ENCODE measurements around the gene ARHGEF38. TPM values are rescaled to one million over a fixed set of nuclear protein-coding genes. Genes with fewer than 3 reads are reported as not detected.

The ARHGEF38 gene
- total RNA-seq, 2 experiments from 2014 or later = not detected

GRCh38 chr4:105544520-105545286 lies 7.7 kb upstream of the ARHGEF38 start:
- TF ChIP-seq CTCF (IDR thresholded peaks at IDR 0.05) = no peak
- Mint-ChIP-seq H3K4me1 (ENCODE audit: low read depth) (no peaks in the 10 kb centered on the region), H3K36me3 (ENCODE audit: low read depth) (no peaks in the 10 kb centered on the region), H3K27ac (no peak overlapping the region), H3K27me3 (peaks cover 3% of the 10 kb centered on the region), H3K9me3 (no peaks in the 10 kb centered on the region), H3K4me3 (no peak overlapping the region)
- CTCF ChIA-PET = no interaction called here
- intact Hi-C loops (cut with micrococcal nuclease) = no loop called here
- no peak for DNase-seq
- POLR2A ChIA-PET = no interaction called here
- ATAC-seq = no peak

- Mint-ChIP-seq H3K27me3 (peaks cover 3% of the 10 kb centered on the region), H3K4me1 (ENCODE audit: low read depth) (no peaks in the 10 kb centered on the region), H3K9me3 (no peaks in the 10 kb centered on the region), H3K27ac (no peak overlapping the region), H3K36me3 (ENCODE audit: low read depth) (no peaks in the 10 kb centered on the region), H3K4me3 (no peak overlapping the region)
- intact Hi-C loops (cut with micrococcal nuclease) = no loop called here
- no peak for ATAC-seq
- TF ChIP-seq CTCF (IDR thresholded peaks at IDR 0.05) = no peak
- DNase-seq = no peak
- ChIA-PET POLR2A (no interaction called here), CTCF (interaction anchor here (1.4 kb wide), 1 partner anchor 23 kb away, joined by 3 read pairs; no protein-coding TSS in a partner anchor)
Observed at GRCh38 chr4:105546086-105546485, 6.3 kb upstream of the ARHGEF38 start.

- no peak overlapping the region for H3K4me3 Mint-ChIP-seq
- intact Hi-C loops (cut with micrococcal nuclease) = no loop called here
- no peaks in the 10 kb centered on the region for H3K27me3 Mint-ChIP-seq
- ChIA-PET POLR2A (no interaction called here), CTCF (no interaction called here)
- H3K4me1 Mint-ChIP-seq (ENCODE audit: low read depth) = no peaks in the 10 kb centered on the region
- no peak overlapping the region for H3K27ac Mint-ChIP-seq
- no peak for ATAC-seq
- DNase-seq = no peak
- no peaks in the 10 kb centered on the region for H3K36me3 Mint-ChIP-seq (ENCODE audit: low read depth)
- no peaks in the 10 kb centered on the region for H3K9me3 Mint-ChIP-seq
- no peak for TF ChIP-seq CTCF (IDR thresholded peaks at IDR 0.05)
Observed at GRCh38 chr4:105547769-105548168, 4.7 kb upstream of the ARHGEF38 start.

- Mint-ChIP-seq H3K4me3 (no peak overlapping the region), H3K4me1 (ENCODE audit: low read depth) (no peaks in the 10 kb centered on the region), H3K9me3 (no peaks in the 10 kb centered on the region), H3K36me3 (ENCODE audit: low read depth) (no peaks in the 10 kb centered on the region), H3K27ac (no peak overlapping the region), H3K27me3 (no peaks in the 10 kb centered on the region)
- TF ChIP-seq CTCF (IDR thresholded peaks at IDR 0.05) = no peak
- CTCF ChIA-PET = no interaction called here
- POLR2A ChIA-PET = no interaction called here
- intact Hi-C loops (cut with micrococcal nuclease) = no loop called here
- ATAC-seq (no peak), DNase-seq (no peak)
Observed at GRCh38 chr4:105548483-105548882, 3.9 kb upstream of the ARHGEF38 start.

- ChIA-PET CTCF (interaction anchor here (1.2 kb wide), 1 partner anchor 52 kb away, joined by 3 read pairs; no protein-coding TSS in a partner anchor), POLR2A (no interaction called here)
- Mint-ChIP-seq H3K4me3 (no peak overlapping the region), H3K4me1 (ENCODE audit: low read depth) (no peaks in the 10 kb centered on the region), H3K9me3 (no peaks in the 10 kb centered on the region), H3K27ac (no peak overlapping the region), H3K27me3 (no peaks in the 10 kb centered on the region), H3K36me3 (ENCODE audit: low read depth) (no peaks in the 10 kb centered on the region)
- DNase-seq (no peak), ATAC-seq (no peak)
- TF ChIP-seq CTCF (IDR thresholded peaks at IDR 0.05) = no peak
- intact Hi-C loops (cut with micrococcal nuclease) = no loop called here
Observed at GRCh38 chr4:105550641-105551040, 1.8 kb upstream of the ARHGEF38 start.

Measured in activated CD8-positive, alpha-beta T cell treated with anti-CD3 and anti-CD28 coated beads for 36 hours (primary cell).